ENCODE measurements around the gene F7.

DNA sequence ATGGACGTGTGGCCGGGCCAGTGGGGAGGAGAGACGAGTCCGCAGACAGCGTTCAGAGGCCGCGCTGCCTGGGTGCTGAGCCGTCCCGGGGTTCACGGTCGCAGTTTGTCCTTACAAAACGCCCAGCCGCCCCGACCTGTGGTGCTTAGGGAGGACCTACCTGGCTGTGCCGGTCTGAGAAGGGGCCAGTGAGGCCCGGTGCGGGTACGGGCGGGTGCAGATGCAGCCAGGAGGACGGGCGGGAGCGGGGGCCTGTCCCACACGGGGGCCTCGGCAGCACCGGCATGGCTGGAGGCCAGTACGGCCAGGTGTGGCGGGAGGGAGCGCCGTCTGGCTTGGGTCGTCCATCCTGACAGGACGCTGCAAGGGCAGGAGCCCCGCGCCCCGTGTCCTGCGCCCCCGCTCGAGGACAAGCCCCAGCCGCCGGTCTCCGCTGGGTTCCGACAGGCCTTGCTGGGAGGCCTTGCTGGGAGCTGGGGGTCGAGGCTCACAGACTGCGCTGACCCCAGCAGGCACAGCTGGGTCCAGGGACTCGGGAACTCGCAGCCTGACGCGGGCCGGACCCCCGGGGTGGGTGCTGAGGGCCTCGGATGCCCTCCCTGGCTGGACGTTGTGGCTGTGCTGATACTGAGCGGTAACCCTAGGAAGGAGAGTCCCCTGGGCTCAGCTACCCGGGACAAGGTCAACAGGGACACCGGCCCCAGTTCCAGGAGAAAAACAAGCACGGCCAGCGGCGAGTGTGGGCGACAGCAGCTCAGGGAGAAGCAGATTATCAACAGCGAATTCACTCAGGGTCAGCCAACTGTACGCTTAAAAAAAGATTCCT, 47.6 kb downstream of the F7 start:
- TF ChIP-seq CTCF (conservative IDR thresholded peaks at IDR 0.05; ENCODE audit: low read depth, low read length) (no peak), MXI1 (IDR thresholded peaks at IDR 0.05; ENCODE audit: borderline replicate concordance, low read depth, low read length) (no peak), CEBPB (IDR thresholded peaks at IDR 0.05; ENCODE audit: low read depth, low read length) (no peak), MAFK (IDR thresholded peaks at IDR 0.05; ENCODE audit: low read depth, low read length) (no peak), NFE2L2 (IDR thresholded peaks at IDR 0.05; ENCODE audit: low read depth, low read length) (no peak), CHD1 (IDR thresholded peaks at IDR 0.05; ENCODE audit: low read depth, low read length) (no peak), SMC3 (IDR thresholded peaks at IDR 0.05; ENCODE audit: low read depth, low read length) (no peak), BHLHE40 (IDR thresholded peaks at IDR 0.05; ENCODE audit: low read depth, low read length) (no peak), POLR2A (IDR thresholded peaks at IDR 0.05; ENCODE audit: low read depth, low read length) (no peak), RAD21 (IDR thresholded peaks at IDR 0.05; ENCODE audit: low read length) (no peak), MAZ (IDR thresholded peaks at IDR 0.05; ENCODE audit: borderline replicate concordance, low read depth, low read length) (no peak)
- TF ChIP-seq, protein P1, sequence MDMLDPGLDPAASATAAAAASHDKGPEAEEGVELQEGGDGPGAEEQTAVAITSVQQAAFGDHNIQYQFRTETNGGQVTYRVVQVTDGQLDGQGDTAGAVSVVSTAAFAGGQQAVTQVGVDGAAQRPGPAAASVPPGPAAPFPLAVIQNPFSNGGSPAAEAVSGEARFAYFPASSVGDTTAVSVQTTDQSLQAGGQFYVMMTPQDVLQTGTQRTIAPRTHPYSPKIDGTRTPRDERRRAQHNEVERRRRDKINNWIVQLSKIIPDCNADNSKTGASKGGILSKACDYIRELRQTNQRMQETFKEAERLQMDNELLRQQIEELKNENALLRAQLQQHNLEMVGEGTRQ (IDR thresholded peaks at IDR 0.05; ENCODE audit: low read depth, low read length): no peak
- TF ChIP-seq, protein P2, sequence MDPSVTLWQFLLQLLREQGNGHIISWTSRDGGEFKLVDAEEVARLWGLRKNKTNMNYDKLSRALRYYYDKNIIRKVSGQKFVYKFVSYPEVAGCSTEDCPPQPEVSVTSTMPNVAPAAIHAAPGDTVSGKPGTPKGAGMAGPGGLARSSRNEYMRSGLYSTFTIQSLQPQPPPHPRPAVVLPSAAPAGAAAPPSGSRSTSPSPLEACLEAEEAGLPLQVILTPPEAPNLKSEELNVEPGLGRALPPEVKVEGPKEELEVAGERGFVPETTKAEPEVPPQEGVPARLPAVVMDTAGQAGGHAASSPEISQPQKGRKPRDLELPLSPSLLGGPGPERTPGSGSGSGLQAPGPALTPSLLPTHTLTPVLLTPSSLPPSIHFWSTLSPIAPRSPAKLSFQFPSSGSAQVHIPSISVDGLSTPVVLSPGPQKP (IDR thresholded peaks at IDR 0.05; ENCODE audit: borderline replicate concordance, low read depth, low read length): no peak
